ENCODE data around the gene PSMD10. TPM values are rescaled to one million over a fixed set of nuclear protein-coding genes. Genes with fewer than 3 reads are reported as not detected.

The PSMD10 gene
- total RNA-seq, 1 donor from 2014 or later = 20.3 TPM

- H3K9me3 ChIP-seq (replicated peaks) = no peaks in the 10 kb centered on the region
- no peak for DNase-seq
- no peaks in the 10 kb centered on the region for H3K27me3 ChIP-seq (ENCODE audit: low read depth)
- no peaks in the 10 kb centered on the region for H3K4me1 ChIP-seq
- TF ChIP-seq, protein P1, sequence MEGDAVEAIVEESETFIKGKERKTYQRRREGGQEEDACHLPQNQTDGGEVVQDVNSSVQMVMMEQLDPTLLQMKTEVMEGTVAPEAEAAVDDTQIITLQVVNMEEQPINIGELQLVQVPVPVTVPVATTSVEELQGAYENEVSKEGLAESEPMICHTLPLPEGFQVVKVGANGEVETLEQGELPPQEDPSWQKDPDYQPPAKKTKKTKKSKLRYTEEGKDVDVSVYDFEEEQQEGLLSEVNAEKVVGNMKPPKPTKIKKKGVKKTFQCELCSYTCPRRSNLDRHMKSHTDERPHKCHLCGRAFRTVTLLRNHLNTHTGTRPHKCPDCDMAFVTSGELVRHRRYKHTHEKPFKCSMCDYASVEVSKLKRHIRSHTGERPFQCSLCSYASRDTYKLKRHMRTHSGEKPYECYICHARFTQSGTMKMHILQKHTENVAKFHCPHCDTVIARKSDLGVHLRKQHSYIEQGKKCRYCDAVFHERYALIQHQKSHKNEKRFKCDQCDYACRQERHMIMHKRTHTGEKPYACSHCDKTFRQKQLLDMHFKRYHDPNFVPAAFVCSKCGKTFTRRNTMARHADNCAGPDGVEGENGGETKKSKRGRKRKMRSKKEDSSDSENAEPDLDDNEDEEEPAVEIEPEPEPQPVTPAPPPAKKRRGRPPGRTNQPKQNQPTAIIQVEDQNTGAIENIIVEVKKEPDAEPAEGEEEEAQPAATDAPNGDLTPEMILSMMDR (IDR thresholded peaks at IDR 0.05; ENCODE audit: borderline replicate concordance) = no peak
- no peak overlapping the region for H3K27ac ChIP-seq (replicated peaks)
- intact Hi-C loops (cut with micrococcal nuclease) = no loop called here
- H3K4me3 ChIP-seq = no peak overlapping the region
- no peaks in the 10 kb centered on the region for H3K36me3 ChIP-seq
Observed at GRCh38 chrX:108072746-108073145, 18.6 kb downstream of the PSMD10 start.

DNA sequence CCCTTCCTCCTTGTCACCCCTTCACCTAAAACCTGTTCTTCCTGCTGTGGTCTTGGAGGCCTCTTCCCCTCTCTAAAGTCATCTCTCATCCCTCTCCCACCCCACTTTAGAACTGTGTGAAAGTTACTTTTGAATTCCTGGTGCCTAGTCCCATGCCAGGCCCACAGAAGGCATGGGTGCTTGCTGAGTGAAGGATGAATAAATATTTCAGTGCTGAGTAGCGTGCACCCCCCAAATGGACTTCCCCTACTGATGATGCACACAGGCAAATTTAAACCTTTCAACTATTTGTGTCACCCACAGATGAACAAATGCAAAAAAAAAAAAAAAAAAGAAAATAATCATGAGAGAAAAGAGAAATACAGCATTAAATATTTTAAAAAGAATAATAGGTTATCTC, 19.8 kb downstream of the PSMD10 start:
- intact Hi-C loops (cut with micrococcal nuclease) = no loop called here
- H3K36me3 ChIP-seq = no peaks in the 10 kb centered on the region
- TF ChIP-seq, protein P1 (IDR thresholded peaks at IDR 0.05; ENCODE audit: borderline replicate concordance) = no peak

DNA sequence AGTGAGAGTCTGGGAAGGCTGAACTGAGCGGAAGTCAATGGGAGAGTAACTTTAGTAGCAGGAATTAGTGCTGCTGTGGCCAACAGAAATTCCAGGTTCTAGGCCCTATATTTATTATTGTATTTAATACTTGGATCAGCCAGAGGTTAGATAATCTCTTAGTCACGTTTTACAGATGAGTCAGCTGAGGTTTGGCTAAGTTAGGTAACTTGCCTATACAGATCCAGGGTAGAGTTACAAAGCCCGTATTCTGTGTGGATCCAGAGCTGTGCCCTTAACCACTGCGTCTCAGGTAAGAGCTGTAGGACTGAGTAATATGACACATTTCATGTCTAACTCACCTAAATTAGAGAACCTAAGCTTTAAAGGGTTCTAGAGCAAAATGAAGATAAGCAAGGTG, 20.5 kb downstream of the PSMD10 start:
- Histone ChIP-seq H3K4me3 (no peak overlapping the region), H3K36me3 (no peaks in the 10 kb centered on the region), H3K27me3 (ENCODE audit: low read depth) (no peaks in the 10 kb centered on the region), H3K27ac (replicated peaks) (no peak overlapping the region), H3K4me1 (no peaks in the 10 kb centered on the region), H3K9me3 (replicated peaks) (no peaks in the 10 kb centered on the region)
- TF ChIP-seq, protein P1 (IDR thresholded peaks at IDR 0.05; ENCODE audit: borderline replicate concordance) = no peak
- intact Hi-C loops (cut with micrococcal nuclease) = no loop called here
- no peak for DNase-seq

More for the DNA sequence above, 19.8 kb downstream of the PSMD10 start:
- no peaks in the 10 kb centered on the region for H3K4me1 ChIP-seq
- DNase-seq = no peak
- H3K9me3 ChIP-seq (replicated peaks) = no peaks in the 10 kb centered on the region
- H3K4me3 ChIP-seq = no peak overlapping the region
- H3K27me3 ChIP-seq (ENCODE audit: low read depth) = no peaks in the 10 kb centered on the region
- H3K27ac ChIP-seq (replicated peaks) = no peak overlapping the region

GRCh38 chrX:108068121-108068520, 23.2 kb downstream of the PSMD10 start:
- TF ChIP-seq, protein P1 (IDR thresholded peaks at IDR 0.05; ENCODE audit: borderline replicate concordance) = no peak
- Histone ChIP-seq H3K4me1 (no peaks in the 10 kb centered on the region), H3K27ac (replicated peaks) (no peak overlapping the region), H3K4me3 (no peak overlapping the region), H3K36me3 (no peaks in the 10 kb centered on the region), H3K9me3 (replicated peaks) (no peaks in the 10 kb centered on the region), H3K27me3 (ENCODE audit: low read depth) (no peaks in the 10 kb centered on the region)
- intact Hi-C loops (cut with micrococcal nuclease) = no loop called here
- DNase-seq = no peak

DNA sequence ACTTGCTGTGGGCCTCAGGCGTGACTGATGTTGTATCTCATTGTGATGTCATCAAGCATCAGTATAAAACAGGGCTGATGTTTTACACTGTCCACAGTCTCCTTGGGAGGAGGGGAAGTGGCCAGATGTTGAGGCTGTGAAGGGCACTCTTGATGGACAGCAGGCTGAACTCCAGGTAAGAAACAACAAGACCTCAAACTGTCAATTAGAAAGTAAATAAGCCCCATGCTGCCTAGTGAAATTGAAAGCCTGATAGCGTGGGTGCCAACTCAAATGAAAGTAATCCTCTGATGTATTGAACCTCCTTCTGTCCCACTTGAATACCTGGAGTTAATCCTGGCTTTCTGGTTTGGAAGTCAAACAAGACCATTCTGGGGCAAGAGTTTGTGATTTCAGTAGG, 26.7 kb downstream of the PSMD10 start:
- no peaks in the 10 kb centered on the region for H3K9me3 ChIP-seq (replicated peaks)
- H3K36me3 ChIP-seq = no peaks in the 10 kb centered on the region
- intact Hi-C loops (cut with micrococcal nuclease) = no loop called here
- TF ChIP-seq, protein P1 (IDR thresholded peaks at IDR 0.05; ENCODE audit: borderline replicate concordance) = no peak
- H3K27me3 ChIP-seq (ENCODE audit: low read depth) = no peaks in the 10 kb centered on the region
- H3K4me3 ChIP-seq = no peak overlapping the region
- H3K27ac ChIP-seq (replicated peaks) = no peak overlapping the region
- DNase-seq = no peak
- H3K4me1 ChIP-seq = no peaks in the 10 kb centered on the region

DNA sequence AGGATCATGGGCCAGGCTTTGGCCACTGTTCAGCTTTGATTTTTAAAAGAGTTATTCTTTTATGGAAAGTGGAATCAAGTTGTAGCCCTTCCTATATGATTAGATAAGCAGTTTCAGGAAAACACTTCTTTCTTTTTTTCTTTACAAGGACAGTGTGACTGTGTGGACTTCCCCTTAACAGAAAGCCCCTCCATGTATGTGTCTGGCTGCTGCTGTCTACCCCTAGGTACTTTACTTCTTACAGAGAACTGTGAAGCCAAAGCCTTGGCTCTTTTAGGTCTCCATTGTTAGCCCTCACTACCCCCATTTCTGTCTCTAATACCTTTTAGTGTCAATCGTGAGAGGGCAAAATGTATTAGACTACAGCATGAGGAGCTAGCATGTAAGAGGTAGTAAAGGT, 27.3 kb downstream of the PSMD10 start:
- TF ChIP-seq, protein P1 (IDR thresholded peaks at IDR 0.05; ENCODE audit: borderline replicate concordance) = no peak
- Histone ChIP-seq H3K9me3 (replicated peaks) (no peaks in the 10 kb centered on the region), H3K4me1 (no peaks in the 10 kb centered on the region), H3K27ac (replicated peaks) (no peak overlapping the region), H3K4me3 (no peak overlapping the region), H3K27me3 (ENCODE audit: low read depth) (no peaks in the 10 kb centered on the region), H3K36me3 (no peaks in the 10 kb centered on the region)
- intact Hi-C loops (cut with micrococcal nuclease) = no loop called here
- no peak for DNase-seq
